K562 (cell line): ENCODE measurements around the gene SIT1.

Experiments
- ETV6 ChIP-seq, 3 experiments: fragments of 150-350 bp in 1 of 3; sonication (generic) in 1 of 3; formaldehyde crosslinking in 1 of 3; IDR thresholded peaks; 2 replicates each; pipeline versions ENCODE4 v1.6.1 to v1.8.0; 2014 to 2022; ENCODE audit warnings: borderline replicate concordance in 2 of 3, low read depth in 2 of 3, antibody characterized with exemption in 1 of 3, low read length in 1 of 3, mild to moderate bottlenecking in 1 of 3, missing genetic modification reagents in 1 of 3
- MTF1 ChIP-seq: fragments of 250-450 bp; sonication (Bioruptor Pico); IDR thresholded peaks from 2 replicates; pipeline ENCODE4 v1.9.0; 2021; ENCODE audit warnings: moderate library complexity, mild to moderate bottlenecking, inconsistent platforms, borderline replicate concordance
- YY1 ChIP-seq, 3 experiments: IDR thresholded peaks; 2 replicates each; pipeline ENCODE4 v1.6.1; 2011; ENCODE audit warnings: low read length in 2 of 3, mild to moderate bottlenecking in 2 of 3, moderate library complexity in 2 of 3, borderline replicate concordance in 1 of 3, control low read depth in 1 of 3, low read depth in 1 of 3; ENCODE audit not compliant: insufficient read depth in 3 of 3, insufficient replicate concordance in 2 of 3, control insufficient read depth in 1 of 3, insufficient read length in 1 of 3; ENCODE audit errors: extremely low read depth in 1 of 3
- ZNF124 ChIP-seq: sonication (generic); formaldehyde crosslinking; IDR thresholded peaks from 2 replicates; pipeline ENCODE4 v1.8.1; 2022; ENCODE audit warnings: missing genetic modification reagents
- ZNF57 ChIP-seq: fragments of 450-650 bp; formaldehyde crosslinking; IDR thresholded peaks from 2 replicates; pipeline ENCODE4 v1.4.0; 2020; ENCODE audit warnings: mild to moderate bottlenecking, moderate library complexity
- TF ChIP-seq, protein P1 (sequence below): sonication (generic); formaldehyde crosslinking; IDR thresholded peaks from 2 replicates; pipeline ENCODE4 v1.8.0; 2022; ENCODE audit warnings: mild to moderate bottlenecking, missing genetic modification reagents
- TF ChIP-seq, protein P2 (sequence below): sonication (generic); formaldehyde crosslinking; IDR thresholded peaks from 2 replicates; pipeline ENCODE4 v1.8.1; 2023; ENCODE audit warnings: mild to moderate bottlenecking, missing genetic modification reagents
- TF ChIP-seq, protein P3 (sequence below), 3 experiments: IDR thresholded peaks in 2 of 3; conservative IDR thresholded peaks in 1 of 3; 2 replicates each; pipeline ENCODE4 v1.5.1; 2011 to 2012; ENCODE audit warnings: low read length in 3 of 3, mild to moderate bottlenecking in 3 of 3, control low read depth in 2 of 3, improper control_type of control experiment in 1 of 3, inconsistent platforms in 1 of 3, low read depth in 1 of 3, mixed read lengths in 1 of 3, moderate library complexity in 1 of 3; ENCODE audit not compliant: insufficient read depth in 2 of 3

DNA sequence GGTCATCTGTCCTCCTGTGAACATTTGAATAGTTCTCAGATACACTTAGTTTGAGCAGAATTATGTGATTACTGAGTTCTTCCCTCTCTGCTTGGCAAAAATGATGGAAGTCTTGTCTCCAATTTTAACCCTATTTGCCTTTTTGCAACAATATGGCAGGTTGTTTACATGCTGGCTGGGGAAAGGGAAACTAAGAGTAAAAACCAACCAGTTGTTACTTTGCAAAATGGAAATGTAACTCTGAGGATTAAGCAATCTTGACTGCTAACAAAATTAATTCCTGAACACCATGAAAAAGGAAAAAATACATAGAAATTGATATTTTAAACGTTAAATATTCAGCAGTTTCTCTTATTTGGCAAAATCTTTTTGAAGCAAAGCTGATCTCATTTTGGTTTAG, 11.1 kb downstream of the SIT1 start:
- TF ChIP-seq YY1 (IDR thresholded peaks at IDR 0.05; ENCODE audit: borderline replicate concordance in 1 of 3, control insufficient read depth in 1 of 3, extremely low read depth in 1 of 3, insufficient read depth in 3 of 3, insufficient read length in 1 of 3, insufficient replicate concordance in 2 of 3, low read depth in 1 of 3, low read length in 2 of 3) (no peak), ZNF57 (no peak), ETV6 (IDR thresholded peaks at IDR 0.05; ENCODE audit: borderline replicate concordance in 1 of 2, low read depth in 2 of 2, low read length in 1 of 2) (no peak), ETV6 (CRISPR knock-in tag; IDR thresholded peaks at IDR 0.05; ENCODE audit: borderline replicate concordance) (no peak), MTF1 (CRISPR knock-in tag) (no peak), ZNF124 (CRISPR knock-in tag) (no peak)
- TF ChIP-seq, protein P1, sequence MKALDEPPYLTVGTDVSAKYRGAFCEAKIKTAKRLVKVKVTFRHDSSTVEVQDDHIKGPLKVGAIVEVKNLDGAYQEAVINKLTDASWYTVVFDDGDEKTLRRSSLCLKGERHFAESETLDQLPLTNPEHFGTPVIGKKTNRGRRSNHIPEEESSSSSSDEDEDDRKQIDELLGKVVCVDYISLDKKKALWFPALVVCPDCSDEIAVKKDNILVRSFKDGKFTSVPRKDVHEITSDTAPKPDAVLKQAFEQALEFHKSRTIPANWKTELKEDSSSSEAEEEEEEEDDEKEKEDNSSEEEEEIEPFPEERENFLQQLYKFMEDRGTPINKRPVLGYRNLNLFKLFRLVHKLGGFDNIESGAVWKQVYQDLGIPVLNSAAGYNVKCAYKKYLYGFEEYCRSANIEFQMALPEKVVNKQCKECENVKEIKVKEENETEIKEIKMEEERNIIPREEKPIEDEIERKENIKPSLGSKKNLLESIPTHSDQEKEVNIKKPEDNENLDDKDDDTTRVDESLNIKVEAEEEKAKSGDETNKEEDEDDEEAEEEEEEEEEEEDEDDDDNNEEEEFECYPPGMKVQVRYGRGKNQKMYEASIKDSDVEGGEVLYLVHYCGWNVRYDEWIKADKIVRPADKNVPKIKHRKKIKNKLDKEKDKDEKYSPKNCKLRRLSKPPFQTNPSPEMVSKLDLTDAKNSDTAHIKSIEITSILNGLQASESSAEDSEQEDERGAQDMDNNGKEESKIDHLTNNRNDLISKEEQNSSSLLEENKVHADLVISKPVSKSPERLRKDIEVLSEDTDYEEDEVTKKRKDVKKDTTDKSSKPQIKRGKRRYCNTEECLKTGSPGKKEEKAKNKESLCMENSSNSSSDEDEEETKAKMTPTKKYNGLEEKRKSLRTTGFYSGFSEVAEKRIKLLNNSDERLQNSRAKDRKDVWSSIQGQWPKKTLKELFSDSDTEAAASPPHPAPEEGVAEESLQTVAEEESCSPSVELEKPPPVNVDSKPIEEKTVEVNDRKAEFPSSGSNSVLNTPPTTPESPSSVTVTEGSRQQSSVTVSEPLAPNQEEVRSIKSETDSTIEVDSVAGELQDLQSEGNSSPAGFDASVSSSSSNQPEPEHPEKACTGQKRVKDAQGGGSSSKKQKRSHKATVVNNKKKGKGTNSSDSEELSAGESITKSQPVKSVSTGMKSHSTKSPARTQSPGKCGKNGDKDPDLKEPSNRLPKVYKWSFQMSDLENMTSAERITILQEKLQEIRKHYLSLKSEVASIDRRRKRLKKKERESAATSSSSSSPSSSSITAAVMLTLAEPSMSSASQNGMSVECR = no peak
- TF ChIP-seq, protein P2, sequence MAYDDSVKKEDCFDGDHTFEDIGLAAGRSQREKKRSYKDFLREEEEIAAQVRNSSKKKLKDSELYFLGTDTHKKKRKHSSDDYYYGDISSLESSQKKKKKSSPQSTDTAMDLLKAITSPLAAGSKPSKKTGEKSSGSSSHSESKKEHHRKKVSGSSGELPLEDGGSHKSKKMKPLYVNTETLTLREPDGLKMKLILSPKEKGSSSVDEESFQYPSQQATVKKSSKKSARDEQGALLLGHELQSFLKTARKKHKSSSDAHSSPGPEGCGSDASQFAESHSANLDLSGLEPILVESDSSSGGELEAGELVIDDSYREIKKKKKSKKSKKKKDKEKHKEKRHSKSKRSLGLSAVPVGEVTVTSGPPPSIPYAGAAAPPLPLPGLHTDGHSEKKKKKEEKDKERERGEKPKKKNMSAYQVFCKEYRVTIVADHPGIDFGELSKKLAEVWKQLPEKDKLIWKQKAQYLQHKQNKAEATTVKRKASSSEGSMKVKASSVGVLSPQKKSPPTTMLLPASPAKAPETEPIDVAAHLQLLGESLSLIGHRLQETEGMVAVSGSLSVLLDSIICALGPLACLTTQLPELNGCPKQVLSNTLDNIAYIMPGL (CRISPR knock-in tag) = no peak
- TF ChIP-seq, protein P3, sequence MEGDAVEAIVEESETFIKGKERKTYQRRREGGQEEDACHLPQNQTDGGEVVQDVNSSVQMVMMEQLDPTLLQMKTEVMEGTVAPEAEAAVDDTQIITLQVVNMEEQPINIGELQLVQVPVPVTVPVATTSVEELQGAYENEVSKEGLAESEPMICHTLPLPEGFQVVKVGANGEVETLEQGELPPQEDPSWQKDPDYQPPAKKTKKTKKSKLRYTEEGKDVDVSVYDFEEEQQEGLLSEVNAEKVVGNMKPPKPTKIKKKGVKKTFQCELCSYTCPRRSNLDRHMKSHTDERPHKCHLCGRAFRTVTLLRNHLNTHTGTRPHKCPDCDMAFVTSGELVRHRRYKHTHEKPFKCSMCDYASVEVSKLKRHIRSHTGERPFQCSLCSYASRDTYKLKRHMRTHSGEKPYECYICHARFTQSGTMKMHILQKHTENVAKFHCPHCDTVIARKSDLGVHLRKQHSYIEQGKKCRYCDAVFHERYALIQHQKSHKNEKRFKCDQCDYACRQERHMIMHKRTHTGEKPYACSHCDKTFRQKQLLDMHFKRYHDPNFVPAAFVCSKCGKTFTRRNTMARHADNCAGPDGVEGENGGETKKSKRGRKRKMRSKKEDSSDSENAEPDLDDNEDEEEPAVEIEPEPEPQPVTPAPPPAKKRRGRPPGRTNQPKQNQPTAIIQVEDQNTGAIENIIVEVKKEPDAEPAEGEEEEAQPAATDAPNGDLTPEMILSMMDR (IDR thresholded peaks at IDR 0.05 in 2 of 3, conservative IDR thresholded peaks at IDR 0.05 in 1 of 3; ENCODE audit: insufficient read depth in 2 of 3, low read depth in 1 of 3, low read length in 3 of 3) = no peak
